CD14-positive monocyte (primary cell): ENCODE data around the gene RNF180. TPM values are rescaled to one million over a fixed set of nuclear protein-coding genes. Genes with fewer than 3 reads are reported as not detected.
"Not testable (repeated sequence)": the region's sequence is repeated elsewhere in the genome, so short reads cannot be mapped to it uniquely, and the experiment has no call there.

ENCODE experiments used
- DNase-seq, 3 donors: peaks; one replicate each; pipeline ENCODE4 v3.0.0-alpha.2; 2011 to 2022
- H2AFZ ChIP-seq: 2 replicates; pipeline ENCODE4 v1.6.0; 2012; ENCODE audit warnings: mild to moderate bottlenecking, low read depth, low read length, inconsistent platforms; ENCODE audit not compliant: insufficient read depth, poor library complexity, severe bottlenecking
- H3K27ac ChIP-seq, 2 donors: 1 replicate in 1 of 2; 2 replicates in 1 of 2; pipeline ENCODE4 v1.5.1; 2012 to 2013; ENCODE audit warnings: low read length in 2 of 2, control low read depth in 1 of 2, inconsistent platforms in 1 of 2, low read depth in 1 of 2, mild to moderate bottlenecking in 1 of 2
- H3K27me3 ChIP-seq, 2 donors: one replicate each; pipeline versions ENCODE4 v1.6.0 to v1.6.1; 2011 to 2013; ENCODE audit warnings: low read length in 2 of 2; ENCODE audit not compliant: control insufficient read depth in 2 of 2, insufficient read depth in 2 of 2
- H3K36me3 ChIP-seq, 2 donors: replicated peaks in 1 of 2; 1 replicate in 1 of 2; 2 replicates in 1 of 2; pipeline versions ENCODE4 v1.5.1 to v1.6.1; 2012 to 2013; ENCODE audit warnings: low read length in 2 of 2, control low read depth in 1 of 2, inconsistent platforms in 1 of 2, mild to moderate bottlenecking in 1 of 2; ENCODE audit not compliant: insufficient read depth in 2 of 2, control insufficient read depth in 1 of 2
- H3K4me1 ChIP-seq, 2 donors: 1 replicate in 1 of 2; 2 replicates in 1 of 2; pipeline versions ENCODE4 v1.5.1 to v1.6.1; 2012 to 2013; ENCODE audit warnings: low read length in 2 of 2, control low read depth in 1 of 2, inconsistent platforms in 1 of 2, mild to moderate bottlenecking in 1 of 2, moderate library complexity in 1 of 2; ENCODE audit not compliant: insufficient read depth in 2 of 2, control insufficient read depth in 1 of 2
- H3K4me2 ChIP-seq: replicated peaks from 2 replicates; pipeline ENCODE3; 2012; ENCODE audit warnings: low read length, moderate library complexity, mild to moderate bottlenecking; ENCODE audit not compliant: poor library complexity, severe bottlenecking; ENCODE audit errors: extremely low read depth
- H3K4me3 ChIP-seq, 3 experiments: fragments of 200-600 bp in 1 of 3; sonication (generic) in 1 of 3; replicated peaks in 1 of 3; 1 replicate in 2 of 3; 2 replicates in 1 of 3; pipeline ENCODE4 v1.5.1; 2011 to 2013; ENCODE audit warnings: low read length in 3 of 3, mild to moderate bottlenecking in 3 of 3, control low read depth in 2 of 3, low read depth in 2 of 3, inconsistent platforms in 1 of 3, moderate library complexity in 1 of 3
- H3K79me2 ChIP-seq: 2 replicates; pipeline ENCODE4 v1.6.0; 2012; ENCODE audit warnings: mild to moderate bottlenecking, control low read depth, inconsistent platforms, low read length, moderate library complexity; ENCODE audit not compliant: insufficient read depth
- H3K9ac ChIP-seq: 2 replicates; pipeline ENCODE4 v1.6.0; 2017; ENCODE audit warnings: low read length, mild to moderate bottlenecking; ENCODE audit not compliant: insufficient read depth, poor library complexity, severe bottlenecking
- H3K9me3 ChIP-seq, 2 donors: replicated peaks in 1 of 2; 1 replicate in 1 of 2; 2 replicates in 1 of 2; pipeline versions ENCODE4 v1.5.1 to v1.6.1; 2012 to 2013; ENCODE audit warnings: low read length in 2 of 2, control low read depth in 1 of 2; ENCODE audit not compliant: control insufficient read depth in 1 of 2, insufficient read depth in 1 of 2
- H4K20me1 ChIP-seq: 2 replicates; pipeline ENCODE4 v1.6.0; 2012; ENCODE audit warnings: mild to moderate bottlenecking, low read length, control low read depth, moderate library complexity; ENCODE audit not compliant: insufficient read depth
- H3K27ac Mint-ChIP-seq, 7 donors: one replicate each; pipeline ENCODE4 v1.8.0; 2020; ENCODE audit warnings: mild to moderate bottlenecking in 7 of 7, mixed read lengths in 7 of 7, moderate library complexity in 6 of 7, inconsistent platforms in 2 of 7
- H3K27me3 Mint-ChIP-seq, 3 donors: one replicate each; pipeline ENCODE4 v1.8.0; 2021 to 2022; ENCODE audit warnings: low read depth in 3 of 3, mild to moderate bottlenecking in 3 of 3, mixed read lengths in 3 of 3, moderate library complexity in 3 of 3, inconsistent platforms in 1 of 3
- H3K36me3 Mint-ChIP-seq, 2 donors: one replicate each; pipeline ENCODE4 v1.8.0; 2020; ENCODE audit warnings: mixed read lengths in 2 of 2, inconsistent platforms in 1 of 2, mild to moderate bottlenecking in 1 of 2
- H3K4me1 Mint-ChIP-seq: one replicate; pipeline ENCODE4 v1.8.0; 2020; ENCODE audit warnings: mild to moderate bottlenecking, mixed read lengths
- H3K4me3 Mint-ChIP-seq, 2 donors: one replicate each; pipeline ENCODE4 v1.8.0; 2020; ENCODE audit warnings: mild to moderate bottlenecking in 2 of 2, mixed read lengths in 2 of 2, moderate library complexity in 1 of 2
- H3K9me3 Mint-ChIP-seq, 7 donors: one replicate each; pipeline ENCODE4 v1.8.0; 2020 to 2022; ENCODE audit warnings: mixed read lengths in 7 of 7, mild to moderate bottlenecking in 6 of 7, moderate library complexity in 6 of 7, inconsistent platforms in 2 of 7
- CTCF ChIP-seq: fragments of 200-600 bp; IDR thresholded peaks from one replicate; pipeline ENCODE4 v1.8.0; 2022; ENCODE audit warnings: antibody characterized with exemption, mild to moderate bottlenecking
- WGBS: methylation state at CpG from one replicate; pipeline ENCODE4 v1.1.5; 2013; ENCODE audit warnings: missing lambda C conversion rate; ENCODE audit not compliant: insufficient coverage; 5-methylcytosine and 5-hydroxymethylcytosine counted together
- intact Hi-C, 2 donors: fragments of 100-400 bp; cut with micrococcal nuclease; formaldehyde crosslinking; loops; one replicate each; pipeline versions ENCODE4 v1.15.0 to v1.15.1; 2023
- polyA plus RNA-seq, 3 donors: library from polyadenylated mRNA; depleted of rRNA in 1 of 3; unstranded in 2 of 3; stranded (reverse) in 1 of 3; fragments of 300-500 nt in 2 of 3; fragments of >200 nt in 1 of 3; fragmentation: Illumina TruSeq in 2 of 3; gene quantifications; 1 replicate in 2 of 3; 2 replicates in 1 of 3; pipeline ENCODE4 v1.2.3, GENCODE V29; 2012 to 2021

The RNF180 gene
- polyA plus RNA-seq, 3 donors = not detected

GRCh38 chr5:64397552-64397951 lies 231.9 kb downstream of the RNF180 start:
- intact Hi-C loops = no loop called here
- no peak for DNase-seq
- Mint-ChIP-seq H3K4me1 (no peaks in the 10 kb centered on the region), H3K27ac (no peak overlapping the region), H3K9me3 (peaks cover 0 to 13% (median 3%) of the 10 kb centered on the region in 7 donors), H3K27me3 (no peaks in the 10 kb centered on the region), H3K36me3 (no peaks in the 10 kb centered on the region), H3K4me3 (no peak overlapping the region)
- no peak overlapping the region for H3K9ac ChIP-seq
- peaks cover 7 to 8% of the 10 kb centered on the region in 2 donors for H3K9me3 ChIP-seq
- no peaks in the 10 kb centered on the region for H4K20me1 ChIP-seq
- no peaks in the 10 kb centered on the region for H3K4me1 ChIP-seq
- no peaks in the 10 kb centered on the region for H3K36me3 ChIP-seq
- no peak overlapping the region for H3K27ac ChIP-seq
- H2AFZ ChIP-seq = no peak overlapping the region
- no peaks in the 10 kb centered on the region for H3K79me2 ChIP-seq
- H3K4me3 ChIP-seq = no peak overlapping the region
- H3K27me3 ChIP-seq = no peaks in the 10 kb centered on the region
- no peak overlapping the region for H3K4me2 ChIP-seq
- WGBS = no CpG with 5 or more reads among the region's 1 CpG
- no peak for TF ChIP-seq CTCF

GRCh38 chr5:64398735-64399134 lies 233.1 kb downstream of the RNF180 start:
- H3K4me2 ChIP-seq, H3K36me3 Mint-ChIP-seq, H3K9ac ChIP-seq, H3K9me3 ChIP-seq, H3K4me1 ChIP-seq, H3K36me3 ChIP-seq, H3K4me3 ChIP-seq, H3K27me3 ChIP-seq, DNase-seq, H3K4me1 Mint-ChIP-seq, H3K27ac ChIP-seq, H3K27me3 Mint-ChIP-seq, H3K27ac Mint-ChIP-seq, H3K4me3 Mint-ChIP-seq, H4K20me1 ChIP-seq, intact Hi-C loops, H2AFZ ChIP-seq, H3K79me2 ChIP-seq: not testable (repeated sequence)
- H3K9me3 Mint-ChIP-seq = peaks cover 0 to 13% (median 3%) of the 10 kb centered on the region in 7 donors
- 100% methylated on average over 1 of the region's 5 CpGs for WGBS

- peaks cover 8 to 13% of the 10 kb centered on the region in 2 donors for H3K9me3 ChIP-seq
- H3K4me3 Mint-ChIP-seq, H3K27ac ChIP-seq, H3K4me3 ChIP-seq, H3K4me1 ChIP-seq, H4K20me1 ChIP-seq, DNase-seq, H3K4me2 ChIP-seq, H3K79me2 ChIP-seq, H3K36me3 ChIP-seq, H3K9ac ChIP-seq, H3K27me3 ChIP-seq, H3K27me3 Mint-ChIP-seq, H3K27ac Mint-ChIP-seq, H3K4me1 Mint-ChIP-seq, H2AFZ ChIP-seq, H3K36me3 Mint-ChIP-seq, intact Hi-C loops: not testable (repeated sequence)
- WGBS = 78% methylated on average over 5 of the region's 5 CpGs
- peaks cover 4 to 27% (median 18%) of the 10 kb centered on the region in 7 donors for H3K9me3 Mint-ChIP-seq
These were observed 241.6 kb downstream of the RNF180 start for GRCh38 chr5:64407103-64407825.
